Esophagus muscularis mucosa (tissue), 4 donors: ENCODE data around the gene RNF186. TPM values are rescaled to one million over a fixed set of nuclear protein-coding genes. Genes with fewer than 3 reads are reported as not detected.

ENCODE experiments used
- DNase-seq: peaks from one replicate; pipeline ENCODE4 v3.0.0-alpha.2; 2017; ENCODE audit errors: extremely low spot score
- H3K27ac ChIP-seq, 4 donors: fragments of 200-600 bp; sonication (generic); replicated peaks in 1 of 4; 1 replicate in 3 of 4; 2 replicates in 1 of 4; pipeline ENCODE4 v1.5.1; 2016 to 2019; ENCODE audit warnings: mild to moderate bottlenecking in 1 of 4
- H3K27me3 ChIP-seq, 4 donors: fragments of 200-600 bp; sonication (generic); one replicate each; pipeline versions ENCODE4 v1.5.1 to v1.6.0; 2016 to 2019
- H3K36me3 ChIP-seq, 4 donors: fragments of 200-600 bp; sonication (generic); one replicate each; pipeline ENCODE4 v1.5.1; 2016 to 2019
- H3K4me1 ChIP-seq, 4 donors: fragments of 200-600 bp; sonication (generic); one replicate each; pipeline ENCODE4 v1.5.1; 2016 to 2019
- H3K4me3 ChIP-seq, 4 donors: fragments of 200-600 bp; sonication (generic); 1 replicate in 2 of 4; 2 replicates in 2 of 4; pipeline ENCODE4 v1.5.1; 2016 to 2019; ENCODE audit warnings: mild to moderate bottlenecking in 4 of 4, moderate library complexity in 1 of 4
- H3K9me3 ChIP-seq, 4 donors: fragments of 200-600 bp; sonication (generic); 1 replicate in 3 of 4; 2 replicates in 1 of 4; pipeline ENCODE4 v1.5.1; 2016 to 2019
- CTCF ChIP-seq, 3 experiments: fragments of 200-600 bp in 2 of 3; fragments of 450-650 bp in 1 of 3; sonication (generic) in 2 of 3; IDR thresholded peaks; one replicate each; pipeline ENCODE4 v1.5.1; 2017 to 2019; ENCODE audit warnings: antibody characterized with exemption in 3 of 3, mild to moderate bottlenecking in 2 of 3, moderate library complexity in 1 of 3
- EP300 ChIP-seq: sonication (generic); formaldehyde crosslinking; IDR thresholded peaks from one replicate; pipeline ENCODE4 v1.6.1; 2017; ENCODE audit warnings: antibody characterized with exemption
- POLR2A ChIP-seq: fragments of 450-650 bp; IDR thresholded peaks from one replicate; pipeline ENCODE4 v1.6.1; 2017; ENCODE audit warnings: antibody characterized with exemption, moderate library complexity, mild to moderate bottlenecking, low read depth
- POLR2AphosphoS5 ChIP-seq, 2 donors: sonication (generic); formaldehyde crosslinking; IDR thresholded peaks; one replicate each; pipeline ENCODE4 v1.6.1; 2017; ENCODE audit warnings: antibody characterized with exemption in 2 of 2
- WGBS: methylation state at CpG from one replicate; pipeline ENCODE4 v1.1.5; 2018; 5-methylcytosine and 5-hydroxymethylcytosine counted together
- intact Hi-C: fragments of 100-400 bp; cut with DNase I; formaldehyde crosslinking; loops from one replicate; pipeline ENCODE4 v1.15.1; 2023
- total RNA-seq, 4 donors: library from RNA; depleted of rRNA; stranded (reverse); fragments of >200 nt; gene quantifications; one replicate each; pipeline versions ENCODE4 v1.1.0 to v1.2.1, GENCODE V29; 2016

The RNF186 gene
- total RNA-seq, 4 donors from 2014 or later = not detected

- TF ChIP-seq POLR2A (no peak), CTCF (IDR thresholded peaks at IDR 0.05) (no peak)
- Histone ChIP-seq H3K27me3 (peaks cover 0 to 8% (median 0%) of the 10 kb centered on the region in 4 donors), H3K27ac (no peak overlapping the region), H3K9me3 (no peaks in the 10 kb centered on the region), H3K4me3 (no peak overlapping the region), H3K36me3 (no peaks in the 10 kb centered on the region), H3K4me1 (no peaks in the 10 kb centered on the region)
- WGBS = 37% methylated on average over 11 of the region's 11 CpGs
- intact Hi-C loops = no loop called here
- DNase-seq = no peak
Observed at GRCh38 chr1:19844731-19845495, 29.8 kb upstream of the RNF186 start.

GRCh38 chr1:19840228-19840627 lies 25.1 kb upstream of the RNF186 start:
- intact Hi-C loops = no loop called here
- no peak overlapping the region for H3K27ac ChIP-seq
- TF ChIP-seq EP300 = no peak
- no peak for TF ChIP-seq CTCF (IDR thresholded peaks at IDR 0.05)
- TF ChIP-seq POLR2A = no peak
- TF ChIP-seq POLR2AphosphoS5 (IDR thresholded peaks at IDR 0.05) = no peak
- no peak for DNase-seq
- no peak overlapping the region for H3K4me3 ChIP-seq
- H3K27me3 ChIP-seq = peaks cover 0 to 5% (median 0%) of the 10 kb centered on the region in 4 donors
- H3K4me1 ChIP-seq = no peaks in the 10 kb centered on the region
- no peaks in the 10 kb centered on the region for H3K9me3 ChIP-seq
- no peaks in the 10 kb centered on the region for H3K36me3 ChIP-seq

GRCh38 chr1:19837866-19838265 lies 22.8 kb upstream of the RNF186 start:
- intact Hi-C loops = no loop called here
- Histone ChIP-seq H3K27me3 (no peaks in the 10 kb centered on the region), H3K9me3 (no peaks in the 10 kb centered on the region), H3K4me1 (no peaks in the 10 kb centered on the region), H3K27ac (no peak overlapping the region), H3K36me3 (no peaks in the 10 kb centered on the region), H3K4me3 (no peak overlapping the region)
- DNase-seq = no peak
- TF ChIP-seq POLR2A (no peak), CTCF (IDR thresholded peaks at IDR 0.05) (no peak), EP300 (no peak), POLR2AphosphoS5 (IDR thresholded peaks at IDR 0.05) (no peak)
- WGBS = 84% methylated on average over 2 of the region's 2 CpGs

- H3K27me3 ChIP-seq = peaks cover 0 to 7% (median 0%) of the 10 kb centered on the region in 4 donors
- no peak for DNase-seq
- TF ChIP-seq POLR2A (no peak), EP300 (no peak), CTCF (IDR thresholded peaks at IDR 0.05) (no peak), POLR2AphosphoS5 (IDR thresholded peaks at IDR 0.05) (no peak)
- H3K4me1 ChIP-seq = no peaks in the 10 kb centered on the region
- H3K27ac ChIP-seq = no peak overlapping the region
- no peaks in the 10 kb centered on the region for H3K9me3 ChIP-seq
- intact Hi-C loops = no loop called here
- no peak overlapping the region for H3K4me3 ChIP-seq
- H3K36me3 ChIP-seq = no peaks in the 10 kb centered on the region
- 85% methylated on average over 4 of the region's 4 CpGs for WGBS
Observed at GRCh38 chr1:19835578-19835977, 20.5 kb upstream of the RNF186 start.

- no peak for DNase-seq
- TF ChIP-seq POLR2A = no peak
- TF ChIP-seq EP300 = no peak
- TF ChIP-seq CTCF (IDR thresholded peaks at IDR 0.05) = no peak
- TF ChIP-seq POLR2AphosphoS5 (IDR thresholded peaks at IDR 0.05) = no peak
- no peak overlapping the region for H3K27ac ChIP-seq
- no peaks in the 10 kb centered on the region for H3K4me1 ChIP-seq
- no peaks in the 10 kb centered on the region for H3K36me3 ChIP-seq
- intact Hi-C loops = no loop called here
- H3K4me3 ChIP-seq = no peak overlapping the region
- no peaks in the 10 kb centered on the region for H3K9me3 ChIP-seq
- whole genome bisulfite sequencing = 65% methylated on average over 3 of the region's 3 CpGs
- peaks cover 0 to 7% (median 0%) of the 10 kb centered on the region in 4 donors for H3K27me3 ChIP-seq
Observed at GRCh38 chr1:19831441-19831840, 16.4 kb upstream of the RNF186 start.
